H1 (cell line): ENCODE data around the gene APOL2. TPM values are rescaled to one million over a fixed set of nuclear protein-coding genes. Genes with fewer than 3 reads are reported as not detected.

Experiments used
- CTCF ChIA-PET: fragments of 300-600 bp; sonication (Branson Sonifier 250); formaldehyde crosslinking; loops from one replicate; lab custom pipeline; 2021; ENCODE audit not compliant: partially characterized antibody; lab: Charles Lee
- POLR2A ChIA-PET: fragments of 300-600 bp; sonication (Branson Sonifier 250); formaldehyde crosslinking; loops from one replicate; lab custom pipeline; 2021; ENCODE audit warnings: inconsistent platforms; ENCODE audit not compliant: partially characterized antibody; lab: Charles Lee
- DNase-seq, 2 experiments: peaks; one replicate each; pipeline versions ENCODE4 v3.0.0 to v3.0.0-alpha.2; 2010 to 2022; ENCODE audit warnings: low spot score in 2 of 2, low read depth in 1 of 2, mixed read lengths in 1 of 2
- FAIRE-seq: peaks from 2 replicates; lab custom pipeline; 2011; peaks lifted over from hg19 to GRCh38; lab: Jason Lieb, UNC
- H2AFZ ChIP-seq: 2 replicates; pipeline ENCODE4 v1.8.1; 2012; ENCODE audit warnings: low read length, inconsistent platforms
- H2AK5ac ChIP-seq: 2 replicates; pipeline ENCODE4 v1.6.1; 2013; ENCODE audit warnings: low read depth, low read length
- H2BK120ac ChIP-seq: replicated peaks from 2 replicates; pipeline ENCODE3; 2013; ENCODE audit warnings: low read depth, low read length, inconsistent platforms
- H2BK12ac ChIP-seq: 2 replicates; pipeline ENCODE4 v1.6.1; 2013; ENCODE audit warnings: low read depth, low read length
- H2BK15ac ChIP-seq: 2 replicates; pipeline ENCODE4 v1.6.1; 2013; ENCODE audit warnings: low read length
- H2BK20ac ChIP-seq: 2 replicates; pipeline ENCODE4 v1.6.1; 2013; ENCODE audit warnings: low read length
- H2BK5ac ChIP-seq: 2 replicates; pipeline ENCODE4 v1.6.1; 2013; ENCODE audit warnings: low read depth, low read length
- H3K14ac ChIP-seq: 2 replicates; pipeline ENCODE4 v1.6.1; 2013; ENCODE audit warnings: inconsistent platforms; ENCODE audit not compliant: insufficient read length
- H3K18ac ChIP-seq: 2 replicates; pipeline ENCODE4 v1.6.1; 2013; ENCODE audit warnings: low read length; ENCODE audit errors: extremely low read depth
- H3K23ac ChIP-seq: 2 replicates; pipeline ENCODE4 v1.6.1; 2013; ENCODE audit warnings: inconsistent platforms; ENCODE audit not compliant: insufficient read length
- H3K23me2 ChIP-seq: 2 replicates; pipeline ENCODE4 v1.6.1; 2013; ENCODE audit warnings: low read depth, low read length
- H3K27ac ChIP-seq: 2 replicates; pipeline ENCODE4 v1.6.1; 2011; ENCODE audit warnings: low read depth, low read length, inconsistent platforms
- H3K27me3 ChIP-seq, 4 experiments: replicated peaks in 1 of 4; 1 replicate in 1 of 4; 2 replicates in 3 of 4; pipeline versions ENCODE4 v1.6.1 to v1.8.1; 2011 to 2013; ENCODE audit warnings: low read length in 3 of 4, mild to moderate bottlenecking in 3 of 4, inconsistent platforms in 2 of 4, mixed read lengths in 2 of 4, moderate library complexity in 1 of 4; ENCODE audit not compliant: control insufficient read depth in 3 of 4, insufficient read depth in 3 of 4; ENCODE audit errors: extremely low read depth in 1 of 4
- H3K36me3 ChIP-seq, 4 experiments: 2 replicates each; pipeline versions ENCODE4 v1.6.1 to v1.8.1; 2011 to 2013; ENCODE audit warnings: mild to moderate bottlenecking in 4 of 4, low read length in 3 of 4, moderate library complexity in 2 of 4, control low read depth in 1 of 4, inconsistent platforms in 1 of 4; ENCODE audit not compliant: insufficient read depth in 4 of 4, control insufficient read depth in 2 of 4
- H3K4ac ChIP-seq: replicated peaks from 2 replicates; pipeline ENCODE3; 2013; ENCODE audit warnings: low read length, low read depth, mixed read lengths, inconsistent platforms; ENCODE audit not compliant: insufficient read length
- H3K4me1 ChIP-seq, 4 experiments: replicated peaks in 1 of 4; 1 replicate in 1 of 4; 2 replicates in 3 of 4; pipeline versions ENCODE4 v1.6.1 to v1.8.1; 2011 to 2013; ENCODE audit warnings: low read length in 3 of 4, inconsistent platforms in 2 of 4, mixed read lengths in 1 of 4; ENCODE audit not compliant: insufficient read depth in 4 of 4, control insufficient read depth in 3 of 4
- H3K4me2 ChIP-seq, 2 experiments: 2 replicates each; pipeline versions ENCODE4 v1.6.1 to v1.8.1; 2011 to 2013; ENCODE audit warnings: low read depth in 2 of 2, low read length in 2 of 2, control low read depth in 1 of 2, inconsistent platforms in 1 of 2, mild to moderate bottlenecking in 1 of 2; ENCODE audit not compliant: insufficient read depth in 1 of 2
- H3K4me3 ChIP-seq, 4 experiments: fragments of 200-600, 300-600 bp in 1 of 4; sonication (generic), shearing (Covaris generic), sonication (Bioruptor Twin) in 1 of 4; 2 replicates each; pipeline versions ENCODE4 v1.5.1 to v1.8.1; 2011 to 2016; ENCODE audit warnings: low read length in 4 of 4, low read depth in 3 of 4, control low read depth in 2 of 4, inconsistent platforms in 2 of 4, mild to moderate bottlenecking in 2 of 4, mixed read lengths in 1 of 4, moderate library complexity in 1 of 4; ENCODE audit not compliant: insufficient read depth in 2 of 4; ENCODE audit errors: extremely low read depth in 1 of 4
- H3K56ac ChIP-seq: replicated peaks from 2 replicates; pipeline ENCODE3; 2013; ENCODE audit warnings: low read depth, mild to moderate bottlenecking, mixed read lengths, low read length, inconsistent platforms; ENCODE audit not compliant: insufficient read length
- H3K79me1 ChIP-seq: 2 replicates; pipeline ENCODE4 v1.6.1; 2013; ENCODE audit warnings: low read depth, low read length, control low read depth
- H3K79me2 ChIP-seq, 2 experiments: 2 replicates each; pipeline versions ENCODE4 v1.6.1 to v1.8.1; 2012 to 2013; ENCODE audit warnings: low read length in 2 of 2, mild to moderate bottlenecking in 2 of 2, inconsistent platforms in 1 of 2; ENCODE audit not compliant: insufficient read depth in 2 of 2, control insufficient read depth in 1 of 2
- H3K9ac ChIP-seq, 4 experiments: replicated peaks in 1 of 4; 1 replicate in 1 of 4; 2 replicates in 3 of 4; pipeline versions ENCODE4 v1.6.1 to v1.8.1; 2011 to 2013; ENCODE audit warnings: low read depth in 3 of 4, low read length in 3 of 4, control low read depth in 2 of 4, mild to moderate bottlenecking in 2 of 4, moderate library complexity in 2 of 4, inconsistent platforms in 1 of 4; ENCODE audit errors: extremely low read depth in 1 of 4
- H3K9me3 ChIP-seq, 2 experiments: 2 replicates each; pipeline versions ENCODE4 v1.6.1 to v1.8.1; 2012 to 2013; ENCODE audit warnings: mild to moderate bottlenecking in 2 of 2, moderate library complexity in 2 of 2, control low read depth in 1 of 2, inconsistent platforms in 1 of 2, low read depth in 1 of 2, low read length in 1 of 2, mixed read lengths in 1 of 2; ENCODE audit not compliant: insufficient read depth in 2 of 2
- H4K20me1 ChIP-seq, 2 experiments: replicated peaks in 1 of 2; 2 replicates each; pipeline versions ENCODE3 to v1.8.1; 2011 to 2013; ENCODE audit warnings: inconsistent platforms in 2 of 2, low read length in 2 of 2, mild to moderate bottlenecking in 1 of 2; ENCODE audit not compliant: insufficient read depth in 2 of 2, control insufficient read depth in 1 of 2
- H4K5ac ChIP-seq: 2 replicates; pipeline ENCODE4 v1.6.1; 2013; ENCODE audit warnings: low read length, low read depth, mixed read lengths, inconsistent platforms; ENCODE audit not compliant: insufficient read length
- H4K8ac ChIP-seq: 2 replicates; pipeline ENCODE4 v1.8.0; 2013; ENCODE audit warnings: mild to moderate bottlenecking, moderate library complexity, low read length, inconsistent platforms; ENCODE audit not compliant: insufficient read depth; ENCODE audit errors: extremely low read depth
- H4K91ac ChIP-seq: replicated peaks from 2 replicates; pipeline ENCODE3; 2013; ENCODE audit warnings: low read length, mixed read lengths, inconsistent platforms; ENCODE audit not compliant: insufficient read length
- JUN ChIP-seq: IDR thresholded peaks from 2 replicates; pipeline ENCODE4 v1.6.1; 2011; ENCODE audit warnings: low read depth, mild to moderate bottlenecking, improper control_type of control experiment, low read length
- NANOG ChIP-seq: IDR thresholded peaks from 2 replicates; pipeline ENCODE4 v1.6.1; 2011; ENCODE audit warnings: low read length, low read depth, mild to moderate bottlenecking, inconsistent platforms; ENCODE audit not compliant: insufficient read depth, poor library complexity, severe bottlenecking
- POLR2AphosphoS5 ChIP-seq: IDR thresholded peaks from 2 replicates; pipeline ENCODE4 v1.6.1; 2011; ENCODE audit warnings: low read depth, low read length
- POU5F1 ChIP-seq: IDR thresholded peaks from 2 replicates; pipeline ENCODE4 v1.6.1; 2011; ENCODE audit warnings: low read depth, mild to moderate bottlenecking, low read length, moderate library complexity
- SAP30 ChIP-seq: fragments of 300-600 bp; sonication (generic); IDR thresholded peaks from 2 replicates; pipeline ENCODE4 v1.7.1; 2012; ENCODE audit warnings: low read length, moderate library complexity, mild to moderate bottlenecking, inconsistent platforms; ENCODE audit not compliant: insufficient read depth, insufficient replicate concordance
- SRF ChIP-seq: IDR thresholded peaks from 2 replicates; pipeline ENCODE4 v1.6.1; 2011; ENCODE audit warnings: mild to moderate bottlenecking, low read depth, low read length, moderate library complexity
- YY1 ChIP-seq: IDR thresholded peaks from 2 replicates; pipeline ENCODE4 v1.6.1; 2011; ENCODE audit warnings: low read depth, mild to moderate bottlenecking, low read length
- WGBS, 2 experiments: shearing (Covaris generic) in 1 of 2; methylation state at CpG; one replicate each; pipeline versions ENCODE4 v1.1.6 to v1.1.7; 2013 to 2015; ENCODE audit warnings: low lambda C conversion rate in 2 of 2, mixed read lengths in 2 of 2, inconsistent platforms in 1 of 2, low coverage in 1 of 2, missing lambda C conversion rate in 1 of 2; ENCODE audit not compliant: insufficient replicate concordance in 2 of 2, insufficient coverage in 1 of 2, insufficient read length in 1 of 2; ENCODE audit errors: extremely low coverage in 1 of 2, missing lambda C conversion rate in 1 of 2; 5-methylcytosine and 5-hydroxymethylcytosine counted together
- polyA plus RNA-seq, 7 experiments: library from polyadenylated mRNA; depleted of rRNA in 3 of 7; stranded (reverse) in 5 of 7; unstranded in 2 of 7; fragments of >200 nt in 5 of 7; fragments of 200-250 nt in 2 of 7; gene quantifications; 1 replicate in 5 of 7; 2 replicates in 1 of 7; 4 replicates in 1 of 7; pipeline versions ENCODE4 v1.2.1 to v1.2.3, GENCODE V29; 2011 to 2013; ENCODE audit warnings: missing spikeins in 2 of 7, mixed read lengths in 2 of 7
- total RNA-seq: library from RNA; stranded (reverse); fragmentation: NEBNext Ultra II Directional; extraction: Animal tissue kit (Norgen Biotek cat#: 25700); gene quantifications from 2 replicates; pipeline ENCODE4 v1.2.1, GENCODE V29; 2021
- TF ChIP-seq, protein P1 (sequence below): IDR thresholded peaks from 2 replicates; pipeline ENCODE4 v1.6.1; 2012; ENCODE audit warnings: inconsistent platforms
- TF ChIP-seq, protein P2 (sequence below), 3 experiments: IDR thresholded peaks; 1 replicate in 2 of 3; 2 replicates in 1 of 3; pipeline versions ENCODE4 v1.5.1 to v1.6.1; 2011; ENCODE audit warnings: low read length in 3 of 3, mild to moderate bottlenecking in 3 of 3, inconsistent platforms in 2 of 3, low read depth in 1 of 3, moderate library complexity in 1 of 3; ENCODE audit not compliant: insufficient read depth in 1 of 3; ENCODE audit errors: control extremely low read depth in 1 of 3

The APOL2 gene
- total and polyA plus RNA-seq, 2 of the 8 experiments (the other 6 are each of a cell fraction or from before 2014, with no cell fraction given): 8.1 to 11.0 TPM

DNA sequence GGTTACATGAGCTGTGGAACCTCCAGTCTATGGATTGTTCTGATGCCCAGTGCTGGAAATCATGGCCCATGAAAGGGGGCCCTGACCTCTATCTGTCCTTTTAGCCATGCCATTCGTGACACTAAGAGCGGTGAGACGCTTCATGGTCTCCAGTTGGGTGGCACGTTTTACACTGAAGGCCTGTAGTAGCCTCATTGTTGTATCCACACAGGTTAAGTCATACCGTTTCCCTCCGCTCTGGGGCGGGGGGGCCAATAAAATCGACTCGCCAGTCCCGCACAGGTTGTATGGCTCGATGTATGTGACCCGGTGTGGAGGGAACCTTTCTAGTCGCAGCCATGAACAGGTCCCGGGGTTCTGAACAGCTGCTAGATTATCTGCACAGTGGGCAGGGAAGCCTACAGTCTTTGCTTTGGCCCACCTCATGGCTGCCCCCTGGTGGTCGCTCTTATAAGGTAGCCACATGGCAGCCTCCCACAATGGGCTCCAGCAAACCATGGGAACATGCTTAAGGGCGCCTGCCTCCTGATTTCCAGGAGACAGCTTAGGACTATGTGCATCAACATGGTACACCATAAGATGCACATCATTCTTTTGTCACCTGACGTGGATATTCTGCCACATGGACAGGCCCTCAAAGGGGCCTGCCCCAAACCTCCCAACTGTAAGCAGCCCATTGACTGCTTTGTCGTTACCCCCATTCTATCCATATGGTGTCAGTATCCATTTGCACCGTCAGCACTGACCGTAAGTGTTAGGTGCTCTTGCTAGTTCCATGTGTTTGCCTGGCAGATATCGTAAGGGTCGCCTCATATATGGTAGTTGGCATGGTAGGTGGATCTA is 59.1 kb downstream of the APOL2 start:
- H4K8ac ChIP-seq: no peak overlapping the region
- H3K23ac ChIP-seq: no peak overlapping the region
- no peaks in the 10 kb centered on the region for H3K79me1 ChIP-seq
- H2BK20ac ChIP-seq: no peak overlapping the region
- no peak overlapping the region for H4K5ac ChIP-seq
- H3K4ac ChIP-seq: no peak overlapping the region
- H3K79me2 ChIP-seq: no peaks in the 10 kb centered on the region
- no peak overlapping the region for H3K56ac ChIP-seq
- H2BK120ac ChIP-seq: no peak overlapping the region
- peak overlapping the region; percentile 1; the same call in 1 of the 2 replicates for H3K18ac ChIP-seq
- no peak overlapping the region for H3K4me2 ChIP-seq
- H2BK12ac ChIP-seq: no peak overlapping the region; the same call in 1 of the 2 replicates
- 66% methylated on average over 22 of the region's 22 CpGs; no CpG with 5 or more reads in 1 of the 2 experiments for WGBS, 2 experiments
- no peaks in the 10 kb centered on the region for H3K4me1 ChIP-seq
- H4K20me1 ChIP-seq: no peaks in the 10 kb centered on the region
- peak; percentile 50 to 94 for DNase-seq
- no peak overlapping the region for H2BK5ac ChIP-seq
- peak; percentile 78 for FAIRE-seq
- no peak overlapping the region for H3K14ac ChIP-seq
- no peaks in the 10 kb centered on the region for H3K9me3 ChIP-seq
- peak overlapping the region; percentile 85 for H2AFZ ChIP-seq
- peaks cover 0 to 1% (median 0%) of the 10 kb centered on the region in 4 experiments; a peak in 2 of 7 replicates for H3K27me3 ChIP-seq
- POLR2A ChIA-PET: no interaction called here
- no peaks in the 10 kb centered on the region for H3K23me2 ChIP-seq
- H4K91ac ChIP-seq: peak overlapping the region; percentile 90
- H3K9ac ChIP-seq: no peak overlapping the region
- H2BK15ac ChIP-seq: peak overlapping the region; percentile 5; the same call in 1 of the 2 replicates
- H3K27ac ChIP-seq: no peak overlapping the region
- H3K36me3 ChIP-seq: no peaks in the 10 kb centered on the region
- no peak overlapping the region for H3K4me3 ChIP-seq
- no peak overlapping the region for H2AK5ac ChIP-seq
- CTCF ChIA-PET: interaction anchor here (0.7 to 8.1 kb wide), 27 partner anchors 8 to 306 kb away, joined by 3 to 86 read pairs (median 4); partner anchors contain the start of genes APOL2 and APOL3
- TF ChIP-seq, protein P1, sequence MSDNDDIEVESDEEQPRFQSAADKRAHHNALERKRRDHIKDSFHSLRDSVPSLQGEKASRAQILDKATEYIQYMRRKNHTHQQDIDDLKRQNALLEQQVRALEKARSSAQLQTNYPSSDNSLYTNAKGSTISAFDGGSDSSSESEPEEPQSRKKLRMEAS: peak; percentile 88
- TF ChIP-seq JUN: no peak
- TF ChIP-seq NANOG: no peak
- no peak for TF ChIP-seq POU5F1
- peak; percentile 67; the same call in 1 of the 2 replicates for TF ChIP-seq YY1
- TF ChIP-seq SRF: no peak
- TF ChIP-seq SAP30: no peak
- no peak for TF ChIP-seq POLR2AphosphoS5
- TF ChIP-seq, protein P2, sequence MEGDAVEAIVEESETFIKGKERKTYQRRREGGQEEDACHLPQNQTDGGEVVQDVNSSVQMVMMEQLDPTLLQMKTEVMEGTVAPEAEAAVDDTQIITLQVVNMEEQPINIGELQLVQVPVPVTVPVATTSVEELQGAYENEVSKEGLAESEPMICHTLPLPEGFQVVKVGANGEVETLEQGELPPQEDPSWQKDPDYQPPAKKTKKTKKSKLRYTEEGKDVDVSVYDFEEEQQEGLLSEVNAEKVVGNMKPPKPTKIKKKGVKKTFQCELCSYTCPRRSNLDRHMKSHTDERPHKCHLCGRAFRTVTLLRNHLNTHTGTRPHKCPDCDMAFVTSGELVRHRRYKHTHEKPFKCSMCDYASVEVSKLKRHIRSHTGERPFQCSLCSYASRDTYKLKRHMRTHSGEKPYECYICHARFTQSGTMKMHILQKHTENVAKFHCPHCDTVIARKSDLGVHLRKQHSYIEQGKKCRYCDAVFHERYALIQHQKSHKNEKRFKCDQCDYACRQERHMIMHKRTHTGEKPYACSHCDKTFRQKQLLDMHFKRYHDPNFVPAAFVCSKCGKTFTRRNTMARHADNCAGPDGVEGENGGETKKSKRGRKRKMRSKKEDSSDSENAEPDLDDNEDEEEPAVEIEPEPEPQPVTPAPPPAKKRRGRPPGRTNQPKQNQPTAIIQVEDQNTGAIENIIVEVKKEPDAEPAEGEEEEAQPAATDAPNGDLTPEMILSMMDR (IDR thresholded peaks at IDR 0.05; ENCODE audit: control extremely low read depth in 1 of 3, insufficient read depth in 1 of 3, low read depth in 1 of 3, low read length in 3 of 3): peak; percentile 82 to 93 (median 86)
